HCT116 (cell line): Measurements from ENCODE around the gene TSHZ1. TPM values are rescaled to one million over a fixed set of nuclear protein-coding genes. Genes with fewer than 3 reads are reported as not detected.

Experiments
- ATAC-seq: fragments of 200-7000 bp; cut with Tn5 transposase; 2 replicates; pipeline ENCODE4 v1.9.1; 2020; ENCODE audit warnings: mild to moderate bottlenecking, moderate library complexity
- BruUV-seq: library from RNA; stranded (reverse); fragments of 400-500 nt; replicated peaks from 2 replicates; lab custom pipeline; 2021; lab: Mats Ljungman, UMichigan
- CTCF ChIA-PET: fragments of 300-600 bp; sonication (Branson Sonifier 250); formaldehyde crosslinking; loops from one replicate; lab custom pipeline; 2021; ENCODE audit warnings: antibody characterized with exemption; lab: Charles Lee
- POLR2A ChIA-PET: fragments of 300-600, 350-600 bp; sonication (Branson Sonifier 250); formaldehyde crosslinking; loops from one replicate; lab custom pipeline; 2021; ENCODE audit warnings: antibody characterized with exemption; lab: Charles Lee
- RAD21 ChIA-PET, 2 experiments: fragments of 300-600 bp; sonication (Branson Sonifier 250); formaldehyde crosslinking; loops; one replicate each; lab custom pipeline; 2023; ENCODE audit warnings: low total read pairs in 2 of 2; ENCODE audit not compliant: uncharacterized antibody in 2 of 2, unreplicated experiment in 2 of 2, low non-redundant PET in 1 of 2; lab: Charles Lee
- DNase-seq: peaks from one replicate; pipeline ENCODE4 v3.0.0-alpha.2; 2010; ENCODE audit warnings: low read depth, low spot score
- H2AFZ ChIP-seq: fragments of 200-600 bp; shearing (Covaris generic), sonication (generic); 2 replicates; pipeline ENCODE4 v1.6.1; 2017; ENCODE audit warnings: low read depth, mixed run types, mixed read lengths, antibody characterized with exemption, low read length; ENCODE audit not compliant: poor library complexity, severe bottlenecking
- H3K27ac ChIP-seq: 2 replicates; pipeline ENCODE4 v1.5.1; 2012; ENCODE audit warnings: low read depth, low read length
- H3K27me3 ChIP-seq: fragments of 200-600 bp; sonication (generic); 2 replicates; pipeline ENCODE4 v1.6.1; 2016; ENCODE audit warnings: mixed run types, low read length, mixed read lengths; ENCODE audit not compliant: insufficient read depth
- H3K36me3 ChIP-seq, 2 experiments: fragments of 200-500 bp in 1 of 2; fragments of 200-600 bp in 1 of 2; sonication (Bioruptor generic) in 1 of 2; sonication (generic) in 1 of 2; 2 replicates each; pipeline versions ENCODE4 v1.5.1 to v1.6.1; 2014 to 2016; ENCODE audit warnings: low read length in 2 of 2, inconsistent platforms in 1 of 2, mixed read lengths in 1 of 2, mixed run types in 1 of 2; ENCODE audit not compliant: insufficient read depth in 2 of 2, control insufficient read depth in 1 of 2
- H3K4me1 ChIP-seq, 2 experiments: fragments of 200-600 bp in 1 of 2; sonication (generic) in 1 of 2; 2 replicates each; pipeline versions ENCODE4 v1.5.1 to v1.6.1; 2012 to 2017; ENCODE audit warnings: low read length in 2 of 2, inconsistent platforms in 1 of 2, mild to moderate bottlenecking in 1 of 2, mixed read lengths in 1 of 2, mixed run types in 1 of 2, moderate library complexity in 1 of 2; ENCODE audit not compliant: insufficient read depth in 2 of 2, control insufficient read depth in 1 of 2
- H3K4me2 ChIP-seq: fragments of 200-600 bp; sonication (generic); 2 replicates; pipeline ENCODE4 v1.6.1; 2017; ENCODE audit warnings: mixed run types, low read length, mixed read lengths
- H3K4me3 ChIP-seq, 2 experiments: fragments of 200-600 bp in 1 of 2; sonication (generic) in 1 of 2; replicated peaks in 1 of 2; 2 replicates each; pipeline ENCODE4 v1.5.1; 2011 to 2016; ENCODE audit warnings: low read length in 2 of 2, control low read depth in 1 of 2, low read depth in 1 of 2, mild to moderate bottlenecking in 1 of 2, mixed read lengths in 1 of 2, mixed run types in 1 of 2
- H3K79me2 ChIP-seq: fragments of 200-600 bp; sonication (generic); 2 replicates; pipeline ENCODE4 v1.6.1; 2017; ENCODE audit warnings: mild to moderate bottlenecking, mixed run types, low read length, moderate library complexity, mixed read lengths; ENCODE audit not compliant: insufficient read depth
- H3K9ac ChIP-seq: fragments of 200-600 bp; sonication (generic); 2 replicates; pipeline ENCODE4 v1.6.1; 2016; ENCODE audit warnings: low read length, mixed read lengths
- H3K9me2 ChIP-seq: fragments of 200-600 bp; sonication (generic), shearing (Covaris generic); 2 replicates; pipeline ENCODE4 v1.6.1; 2017; ENCODE audit warnings: mixed run types, mild to moderate bottlenecking, moderate library complexity; ENCODE audit not compliant: insufficient read depth
- H3K9me3 ChIP-seq, 2 experiments: fragments of 200-500 bp in 1 of 2; fragments of 200-600 bp in 1 of 2; sonication (Bioruptor generic) in 1 of 2; sonication (generic) in 1 of 2; 2 replicates each; pipeline ENCODE4 v1.6.1; 2014 to 2017; ENCODE audit warnings: low read length in 2 of 2, mixed read lengths in 2 of 2, inconsistent platforms in 1 of 2, low read depth in 1 of 2, mild to moderate bottlenecking in 1 of 2, mixed run types in 1 of 2, moderate library complexity in 1 of 2; ENCODE audit not compliant: control insufficient read depth in 1 of 2, insufficient read depth in 1 of 2
- H4K20me1 ChIP-seq: fragments of 200-600 bp; sonication (generic), shearing (Covaris generic); 2 replicates; pipeline ENCODE4 v1.6.1; 2017; ENCODE audit warnings: mixed run types, mild to moderate bottlenecking, moderate library complexity; ENCODE audit not compliant: insufficient read depth
- CBX3 ChIP-seq: IDR thresholded peaks from 2 replicates; pipeline ENCODE4 v1.6.1; 2012; ENCODE audit warnings: low read depth
- CEBPB ChIP-seq: IDR thresholded peaks from 2 replicates; pipeline ENCODE4 v1.6.1; 2012; ENCODE audit warnings: low read depth
- CTCF ChIP-seq, 3 experiments: fragments of 200-600 bp in 1 of 3; sonication (generic) in 1 of 3; IDR thresholded peaks in 2 of 3; conservative IDR thresholded peaks in 1 of 3; 2 replicates each; pipeline ENCODE4 v1.5.1; 2012 to 2017; ENCODE audit warnings: low read depth in 2 of 3, low read length in 2 of 3, antibody characterized with exemption in 1 of 3, borderline replicate concordance in 1 of 3, control low read depth in 1 of 3, mild to moderate bottlenecking in 1 of 3, mixed read lengths in 1 of 3, mixed run types in 1 of 3, moderate library complexity in 1 of 3; ENCODE audit not compliant: insufficient read depth in 1 of 3
- FOSL1 ChIP-seq: IDR thresholded peaks from 2 replicates; pipeline ENCODE4 v1.6.1; 2012; ENCODE audit warnings: low read depth
- MAX ChIP-seq: IDR thresholded peaks from 2 replicates; pipeline ENCODE4 v1.6.1; 2012
- POLR2A ChIP-seq: IDR thresholded peaks from 2 replicates; pipeline ENCODE4 v1.7.0; 2011; ENCODE audit warnings: borderline replicate concordance; ENCODE audit not compliant: insufficient read depth, insufficient read length; ENCODE audit errors: extremely low read depth
- POLR2AphosphoS5 ChIP-seq: IDR thresholded peaks from 2 replicates; pipeline ENCODE4 v1.6.1; 2011; ENCODE audit warnings: mild to moderate bottlenecking, low read depth, low read length, moderate library complexity
- REST ChIP-seq: IDR thresholded peaks from 2 replicates; pipeline ENCODE4 v1.6.1; 2012; ENCODE audit warnings: low read depth
- SP1 ChIP-seq: IDR thresholded peaks from 2 replicates; pipeline ENCODE4 v1.6.1; 2012; ENCODE audit warnings: low read depth
- YY1 ChIP-seq: IDR thresholded peaks from 2 replicates; pipeline ENCODE4 v1.6.1; 2011; ENCODE audit warnings: low read length, low read depth, moderate library complexity, mild to moderate bottlenecking; ENCODE audit not compliant: insufficient replicate concordance; ENCODE audit errors: extremely low read depth
- ZBTB33 ChIP-seq: IDR thresholded peaks from 2 replicates; pipeline ENCODE4 v1.6.1; 2011; ENCODE audit warnings: mild to moderate bottlenecking, low read length, moderate library complexity; ENCODE audit not compliant: insufficient replicate concordance; ENCODE audit errors: extremely low read depth
- intact Hi-C: fragments of 100-400 bp; cut with micrococcal nuclease; formaldehyde crosslinking; loops from 2 replicates; pipeline ENCODE4 v1.10.0; 2022
- total RNA-seq: library from RNA; stranded (reverse); gene quantifications from one replicate; pipeline ENCODE4 v1.2.1, GENCODE V29; 2021; ENCODE audit not compliant: unreplicated experiment

The TSHZ1 gene
- total RNA-seq, 1 experiment from 2014 or later, result 5.7 TPM

GRCh38 chr18:75234901-75235300 is 24.3 kb downstream of the TSHZ1 start:
- POLR2A ChIA-PET, result no interaction called here
- no peaks in the 10 kb centered on the region for H4K20me1 ChIP-seq
- no peak overlapping the region for H3K4me3 ChIP-seq
- no peak for DNase-seq
- H3K9me3 ChIP-seq, result no peaks in the 10 kb centered on the region
- intact Hi-C loops, result no loop called here
- RAD21 ChIA-PET, result no interaction called here
- ATAC-seq, result no peak
- no peaks in the 10 kb centered on the region for H3K27me3 ChIP-seq
- H3K9me2 ChIP-seq, result no peaks in the 10 kb centered on the region
- H3K4me1 ChIP-seq, result no peaks in the 10 kb centered on the region
- H2AFZ ChIP-seq, result no peak overlapping the region
- H3K79me2 ChIP-seq, result no peaks in the 10 kb centered on the region
- no peaks in the 10 kb centered on the region for H3K36me3 ChIP-seq
- no peak overlapping the region for H3K9ac ChIP-seq
- H3K4me2 ChIP-seq, result no peak overlapping the region
- TF ChIP-seq MAX (no peak), POLR2AphosphoS5 (no peak), REST (no peak), SP1 (no peak), ZBTB33 (no peak), CTCF (IDR thresholded peaks at IDR 0.05 in 2 of 3, conservative IDR thresholded peaks at IDR 0.05 in 1 of 3; ENCODE audit: borderline replicate concordance in 1 of 3, insufficient read depth in 1 of 3, low read depth in 2 of 3, low read length in 2 of 3) (no peak), FOSL1 (no peak), CBX3 (no peak), YY1 (no peak), POLR2A (no peak), CEBPB (no peak)
- CTCF ChIA-PET, result no interaction called here
- H3K27ac ChIP-seq, result no peak overlapping the region
- no TSS peak for BruUV-seq
